HepG2 (cell line): ENCODE measurements around the gene CCT7. TPM values are rescaled to one million over a fixed set of nuclear protein-coding genes. Genes with fewer than 3 reads are reported as not detected.
A peak's percentile ranks its signal among the peaks of the same experiment; 100 is the strongest.

Experiments used
- EED ChIP-seq: sonication (generic); formaldehyde crosslinking; IDR thresholded peaks from 2 replicates; pipeline ENCODE4 v1.5.0; 2020; ENCODE audit warnings: mild to moderate bottlenecking, missing genetic modification reagents
- GPBP1L1 ChIP-seq: sonication (generic); formaldehyde crosslinking; IDR thresholded peaks from 2 replicates; pipeline ENCODE4 v1.5.0; 2020; ENCODE audit warnings: mild to moderate bottlenecking, missing genetic modification reagents
- RNF2 ChIP-seq: fragments of 450-650 bp; conservative IDR thresholded peaks from 2 replicates; pipeline ENCODE4 v1.6.1; 2016; ENCODE audit warnings: low read depth
- SIX4 ChIP-seq: sonication (generic); formaldehyde crosslinking; IDR thresholded peaks from 2 replicates; pipeline ENCODE4 v1.4.0; 2020; ENCODE audit warnings: missing genetic modification reagents
- TOPORS ChIP-seq: sonication (generic); formaldehyde crosslinking; IDR thresholded peaks from 2 replicates; pipeline ENCODE4 v1.8.0; 2023; ENCODE audit warnings: mild to moderate bottlenecking, missing genetic modification reagents
- ZBTB21 ChIP-seq: sonication (generic); formaldehyde crosslinking; IDR thresholded peaks from 2 replicates; pipeline ENCODE4 v1.4.0; 2020; ENCODE audit warnings: missing genetic modification reagents
- ZFP90 ChIP-seq: sonication (generic); formaldehyde crosslinking; IDR thresholded peaks from 2 replicates; pipeline ENCODE4 v1.8.0; 2022; ENCODE audit warnings: missing genetic modification reagents, mild to moderate bottlenecking, inconsistent platforms, borderline replicate concordance
- ZHX1 ChIP-seq: sonication (generic); formaldehyde crosslinking; IDR thresholded peaks from 2 replicates; pipeline ENCODE4 v1.8.1; 2022; ENCODE audit warnings: low read depth, mild to moderate bottlenecking, missing genetic modification reagents
- ZNF609 ChIP-seq: sonication (generic); formaldehyde crosslinking; IDR thresholded peaks from 2 replicates; pipeline ENCODE4 v1.4.0; 2020; ENCODE audit warnings: mild to moderate bottlenecking, missing genetic modification reagents, borderline replicate concordance
- polyA plus RNA-seq, 8 experiments: library from polyadenylated mRNA; depleted of rRNA in 3 of 8; stranded (reverse) in 7 of 8; unstranded in 1 of 8; fragments of >200 nt; fragmentation: Illumina TruSeq in 4 of 8; extraction: Trizol in 4 of 8; gene quantifications; 2 replicates each; pipeline versions ENCODE4 v1.2.1 to v1.2.3, GENCODE V29; 2011 to 2016; ENCODE audit warnings: low read depth in 4 of 8, missing spikeins in 1 of 8, mixed read lengths in 1 of 8; ENCODE audit not compliant: insufficient read depth in 1 of 8
- total RNA-seq, 5 experiments: library from RNA; depleted of rRNA; stranded (reverse); fragments of >200 nt; fragmentation: Illumina TruSeq; extraction: Trizol; gene quantifications; 2 replicates each; pipeline ENCODE4 v1.2.3, GENCODE V29; 2016; ENCODE audit warnings: low read depth in 1 of 5
- TF ChIP-seq, protein P1 (sequence below): sonication (generic); formaldehyde crosslinking; IDR thresholded peaks from 2 replicates; pipeline ENCODE4 v1.5.1; 2020; ENCODE audit warnings: missing genetic modification reagents, mild to moderate bottlenecking, borderline replicate concordance
- TF ChIP-seq, protein P2 (sequence below): sonication (generic); formaldehyde crosslinking; IDR thresholded peaks from 2 replicates; pipeline ENCODE4 v1.8.0; 2022; ENCODE audit warnings: mild to moderate bottlenecking, missing genetic modification reagents, moderate library complexity
- TF ChIP-seq, protein P3 (sequence below): sonication (generic); formaldehyde crosslinking; conservative IDR thresholded peaks from 2 replicates; pipeline ENCODE4 v1.8.0; 2022; ENCODE audit warnings: low read depth, missing genetic modification reagents

Gene CCT7
- total and polyA plus RNA-seq, 2 of the 13 experiments (the other 11 are each of a cell fraction or from before 2014, with no cell fraction given), result 347 to 517 TPM

GRCh38 chr2:73233154-73233931 is 765 bp upstream of the CCT7 start, which contains the start of gene PRADC1 (continued):
- TF ChIP-seq, protein P1, sequence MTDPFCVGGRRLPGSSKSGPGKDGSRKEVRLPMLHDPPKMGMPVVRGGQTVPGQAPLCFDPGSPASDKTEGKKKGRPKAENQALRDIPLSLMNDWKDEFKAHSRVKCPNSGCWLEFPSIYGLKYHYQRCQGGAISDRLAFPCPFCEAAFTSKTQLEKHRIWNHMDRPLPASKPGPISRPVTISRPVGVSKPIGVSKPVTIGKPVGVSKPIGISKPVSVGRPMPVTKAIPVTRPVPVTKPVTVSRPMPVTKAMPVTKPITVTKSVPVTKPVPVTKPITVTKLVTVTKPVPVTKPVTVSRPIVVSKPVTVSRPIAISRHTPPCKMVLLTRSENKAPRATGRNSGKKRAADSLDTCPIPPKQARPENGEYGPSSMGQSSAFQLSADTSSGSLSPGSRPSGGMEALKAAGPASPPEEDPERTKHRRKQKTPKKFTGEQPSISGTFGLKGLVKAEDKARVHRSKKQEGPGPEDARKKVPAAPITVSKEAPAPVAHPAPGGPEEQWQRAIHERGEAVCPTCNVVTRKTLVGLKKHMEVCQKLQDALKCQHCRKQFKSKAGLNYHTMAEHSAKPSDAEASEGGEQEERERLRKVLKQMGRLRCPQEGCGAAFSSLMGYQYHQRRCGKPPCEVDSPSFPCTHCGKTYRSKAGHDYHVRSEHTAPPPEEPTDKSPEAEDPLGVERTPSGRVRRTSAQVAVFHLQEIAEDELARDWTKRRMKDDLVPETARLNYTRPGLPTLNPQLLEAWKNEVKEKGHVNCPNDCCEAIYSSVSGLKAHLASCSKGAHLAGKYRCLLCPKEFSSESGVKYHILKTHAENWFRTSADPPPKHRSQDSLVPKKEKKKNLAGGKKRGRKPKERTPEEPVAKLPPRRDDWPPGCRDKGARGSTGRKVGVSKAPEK, result no peak
- TF ChIP-seq SIX4, result no peak
- peak; percentile 88 for TF ChIP-seq RNF2
- no peak for TF ChIP-seq GPBP1L1 (CRISPR knock-in tag)
- TF ChIP-seq, protein P2, sequence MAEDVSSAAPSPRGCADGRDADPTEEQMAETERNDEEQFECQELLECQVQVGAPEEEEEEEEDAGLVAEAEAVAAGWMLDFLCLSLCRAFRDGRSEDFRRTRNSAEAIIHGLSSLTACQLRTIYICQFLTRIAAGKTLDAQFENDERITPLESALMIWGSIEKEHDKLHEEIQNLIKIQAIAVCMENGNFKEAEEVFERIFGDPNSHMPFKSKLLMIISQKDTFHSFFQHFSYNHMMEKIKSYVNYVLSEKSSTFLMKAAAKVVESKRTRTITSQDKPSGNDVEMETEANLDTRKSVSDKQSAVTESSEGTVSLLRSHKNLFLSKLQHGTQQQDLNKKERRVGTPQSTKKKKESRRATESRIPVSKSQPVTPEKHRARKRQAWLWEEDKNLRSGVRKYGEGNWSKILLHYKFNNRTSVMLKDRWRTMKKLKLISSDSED (CRISPR knock-in tag), result no peak
- TF ChIP-seq, protein P3, sequence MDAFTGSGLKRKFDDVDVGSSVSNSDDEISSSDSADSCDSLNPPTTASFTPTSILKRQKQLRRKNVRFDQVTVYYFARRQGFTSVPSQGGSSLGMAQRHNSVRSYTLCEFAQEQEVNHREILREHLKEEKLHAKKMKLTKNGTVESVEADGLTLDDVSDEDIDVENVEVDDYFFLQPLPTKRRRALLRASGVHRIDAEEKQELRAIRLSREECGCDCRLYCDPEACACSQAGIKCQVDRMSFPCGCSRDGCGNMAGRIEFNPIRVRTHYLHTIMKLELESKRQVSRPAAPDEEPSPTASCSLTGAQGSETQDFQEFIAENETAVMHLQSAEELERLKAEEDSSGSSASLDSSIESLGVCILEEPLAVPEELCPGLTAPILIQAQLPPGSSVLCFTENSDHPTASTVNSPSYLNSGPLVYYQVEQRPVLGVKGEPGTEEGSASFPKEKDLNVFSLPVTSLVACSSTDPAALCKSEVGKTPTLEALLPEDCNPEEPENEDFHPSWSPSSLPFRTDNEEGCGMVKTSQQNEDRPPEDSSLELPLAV, result no peak
- no peak for TF ChIP-seq ZNF609
- TF ChIP-seq EED (CRISPR knock-in tag), result peak; percentile 24; the same call in 1 of the 2 replicates
- peak; percentile 42; the same call in 1 of the 2 replicates for TF ChIP-seq TOPORS
- TF ChIP-seq ZHX1 (CRISPR knock-in tag), result peak; percentile 87
- peak; percentile 73 for TF ChIP-seq ZFP90 (CRISPR knock-in tag)
- TF ChIP-seq ZBTB21 (CRISPR knock-in tag), result no peak
